Pulmonary artery endothelial cell (primary cell): ENCODE measurements around the gene KCNC1. TPM values are rescaled to one million over a fixed set of nuclear protein-coding genes. Genes with fewer than 3 reads are reported as not detected.

ENCODE experiments used
- DNase-seq: peaks from one replicate; pipeline ENCODE4 v3.0.0-alpha.2; 2011; ENCODE audit warnings: low read depth, low spot score
- total RNA-seq: library from RNA; depleted of rRNA; stranded (reverse); fragments of >200 nt; gene quantifications from 2 replicates; pipeline ENCODE4 v1.2.3, GENCODE V29; 2014

Gene KCNC1
- total RNA-seq, 1 donor from 2014 or later: not detected

GRCh38 chr11:17788084-17788483 is 53.5 kb downstream of the KCNC1 start:
- DNase-seq: no peak

GRCh38 chr11:17790453-17790852 is 55.9 kb downstream of the KCNC1 start:
- DNase-seq: no peak

- DNase-seq: no peak
Observed at GRCh38 chr11:17791144-17791543, 56.6 kb downstream of the KCNC1 start.

GRCh38 chr11:17792161-17792560 is 57.6 kb downstream of the KCNC1 start:
- no peak for DNase-seq

GRCh38 chr11:17793642-17794170 is 59.1 kb downstream of the KCNC1 start:
- DNase-seq: no peak

GRCh38 chr11:17794981-17795380 is 60.4 kb downstream of the KCNC1 start:
- DNase-seq: no peak

GRCh38 chr11:17796154-17796553 is 61.6 kb downstream of the KCNC1 start:
- no peak for DNase-seq

- DNase-seq: no peak
Observed at GRCh38 chr11:17798253-17798652, 63.7 kb downstream of the KCNC1 start.

- no peak for DNase-seq
Observed at GRCh38 chr11:17798716-17799115, 64.1 kb downstream of the KCNC1 start.

- no peak for DNase-seq
Observed at GRCh38 chr11:17799147-17799546, 64.6 kb downstream of the KCNC1 start.

GRCh38 chr11:17801166-17801565 is 66.6 kb downstream of the KCNC1 start:
- DNase-seq: no peak

GRCh38 chr11:17802491-17802890 is 67.9 kb downstream of the KCNC1 start:
- DNase-seq: no peak

- no peak for DNase-seq
Observed at GRCh38 chr11:17803754-17804334, 69.3 kb downstream of the KCNC1 start.

- no peak for DNase-seq
Observed at GRCh38 chr11:17805043-17805442, 70.5 kb downstream of the KCNC1 start.

GRCh38 chr11:17805873-17806272 is 71.3 kb downstream of the KCNC1 start:
- DNase-seq: no peak

- DNase-seq: no peak
Observed at GRCh38 chr11:17807034-17807433, 72.5 kb downstream of the KCNC1 start.

- DNase-seq: no peak
Observed at GRCh38 chr11:17810041-17810440, 75.5 kb downstream of the KCNC1 start.

GRCh38 chr11:17810746-17811145 is 76.2 kb downstream of the KCNC1 start:
- DNase-seq: peak; percentile 13

- DNase-seq: no peak
Observed at GRCh38 chr11:17811352-17811751, 76.8 kb downstream of the KCNC1 start.

- DNase-seq: no peak
Observed at GRCh38 chr11:17812091-17812864, 77.7 kb downstream of the KCNC1 start.

GRCh38 chr11:17812865-17813187 is 78.2 kb downstream of the KCNC1 start:
- DNase-seq: no peak

GRCh38 chr11:17813391-17814059 is 78.9 kb downstream of the KCNC1 start:
- no peak for DNase-seq

GRCh38 chr11:17814546-17814945 is 80.0 kb downstream of the KCNC1 start:
- DNase-seq: no peak
